ENCODE results near the gene ADORA1. TPM values are rescaled to one million over a fixed set of nuclear protein-coding genes. Genes with fewer than 3 reads are reported as not detected.
A peak's percentile ranks its signal among the peaks of the same experiment; 100 is the strongest.

ADORA1 gene
- total and polyA plus RNA-seq, 2 of the 4 experiments (the other 2 are of a cell fraction) = 0.36 to 0.56 TPM

GRCh38 chr1:203126866-203127665 is 460 bp upstream of the ADORA1 start:
- Histone ChIP-seq H3K4me1 (ENCODE audit: control insufficient read depth, insufficient read depth, low read length) (peaks cover 3% of the 10 kb centered on the region; the same call in 1 of the 2 replicates), H3K18ac (ENCODE audit: low read depth, low read length) (no peak overlapping the region; the same call in 1 of the 2 replicates), H3K79me1 (ENCODE audit: low read depth in 1 of 2, low read length in 2 of 2) (no peaks in the 10 kb centered on the region), H2BK20ac (ENCODE audit: low read depth, low read length) (no peak overlapping the region), H2BK5ac (ENCODE audit: low read depth, low read length, poor library complexity, severe bottlenecking) (no peak overlapping the region), H3K4me3 (ENCODE audit: insufficient read depth, low read depth, low read length) (no peak overlapping the region), H3K56ac (ENCODE audit: extremely low read depth, insufficient read depth, low read length) (no peak overlapping the region), H3K4ac (ENCODE audit: low read depth, low read length) (no peak overlapping the region), H3K27me3 (ENCODE audit: control insufficient read depth, insufficient read depth, low read length) (peaks cover 48% of the 10 kb centered on the region), H4K91ac (ENCODE audit: insufficient read depth, low read depth, low read length) (no peak overlapping the region), H3K9ac (ENCODE audit: low read depth, low read length) (no peak overlapping the region), H2BK120ac (ENCODE audit: low read depth, low read length) (no peak overlapping the region), H3K36me3 (ENCODE audit: control insufficient read depth, insufficient read depth, low read length) (no peaks in the 10 kb centered on the region), H3K23ac (ENCODE audit: low read depth, low read length) (no peak overlapping the region), H3K4me2 (ENCODE audit: low read depth, low read length) (peak overlapping the region; percentile 29; the same call in 1 of the 2 replicates), H4K5ac (ENCODE audit: low read depth, low read length) (no peak overlapping the region), H3K14ac (replicated peaks; ENCODE audit: low read depth, low read length) (no peak overlapping the region), H2BK15ac (ENCODE audit: low read depth, low read length) (no peak overlapping the region), H4K20me1 (ENCODE audit: insufficient read depth, low read length) (no peaks in the 10 kb centered on the region), H3K9me1 (ENCODE audit: insufficient read depth, low read length) (no peaks in the 10 kb centered on the region), H2AK9ac (replicated peaks; ENCODE audit: low read depth, low read length, poor library complexity) (no peak overlapping the region), H3K9me3 (ENCODE audit: control insufficient read depth, insufficient read depth, low read length) (no peaks in the 10 kb centered on the region), H2AK5ac (ENCODE audit: low read depth, low read length) (no peak overlapping the region), H2AFZ (replicated peaks; ENCODE audit: low read length, poor library complexity) (peak overlapping the region; percentile 80), H3K27ac (ENCODE audit: insufficient read depth, low read length) (no peak overlapping the region), H4K8ac (ENCODE audit: low read depth in 2 of 2, low read length in 2 of 2) (no peak overlapping the region; a peak in 2 of 4 replicates)
- ATAC-seq (ENCODE audit: low read depth) = peak; percentile 27
- DNase-seq = peak; percentile 4
- dilution Hi-C loops (cut with HindIII; ENCODE audit: low sequenced_read_pairs, unreplicated experiment) (no loop called here), in situ Hi-C loops (cut with MboI; ENCODE audit: low sequenced_read_pairs) (no loop called here), intact Hi-C loops (cut with micrococcal nuclease) (no loop called here)
- 14% methylated on average over 2 of the region's 12 CpGs; no CpG with 5 or more reads in 1 of the 2 experiments for WGBS, 2 experiments (ENCODE audit: extremely low coverage in 2 of 2, insufficient read length in 1 of 2)
- no peak for TF ChIP-seq CEBPB (IDR thresholded peaks at IDR 0.05; ENCODE audit: low read depth, low read length)
- no peak for TF ChIP-seq USF2 (IDR thresholded peaks at IDR 0.05; ENCODE audit: low read depth, low read length)
- TF ChIP-seq MAFK (IDR thresholded peaks at IDR 0.05; ENCODE audit: low read depth, low read length) = no peak
- no peak for TF ChIP-seq CHD1 (IDR thresholded peaks at IDR 0.05; ENCODE audit: low read depth, low read length)
- TF ChIP-seq POLR2A (IDR thresholded peaks at IDR 0.05; ENCODE audit: low read depth, low read length) = no peak
- no peak for TF ChIP-seq ELK1 (IDR thresholded peaks at IDR 0.05; ENCODE audit: borderline replicate concordance, low read depth, low read length)
- TF ChIP-seq NFE2L2 (IDR thresholded peaks at IDR 0.05; ENCODE audit: low read depth, low read length) = no peak
- TF ChIP-seq BHLHE40 (IDR thresholded peaks at IDR 0.05; ENCODE audit: low read depth, low read length) = no peak
- no peak for TF ChIP-seq FOS (IDR thresholded peaks at IDR 0.05; ENCODE audit: low read depth, low read length)
- POLR2A ChIA-PET (ENCODE audit: unreplicated experiment) = no interaction called here
- no TSS peak for BruUV-seq (replicated peaks)
- CTCF ChIA-PET = interaction anchor here (1.3 to 3.0 kb wide), 3 partner anchors 78 to 90 kb away, joined by 4 to 8 read pairs (median 6); no protein-coding TSS in a partner anchor

Measured in IMR-90 (cell line).